HG03469 (cell line): ENCODE data around the gene ITPR2.
"Not testable (repeated sequence)": the region's sequence is repeated elsewhere in the genome, so short reads cannot be mapped to it uniquely, and the experiment has no call there.

Experiments
- ATAC-seq: cut with Tn5 transposase; IDR thresholded peaks from one replicate; pipeline ENCODE4 v1.9.1; 2021; ENCODE audit warnings: mild to moderate bottlenecking, moderate library complexity, moderate number of reproducible peaks; ENCODE audit not compliant: unreplicated experiment

The ITPR2 gene

GRCh38 chr12:26832822-26833742, at the start of gene ITPR2:
ITPR2 (minus strand) TSS chr12:26833194; CDS start chr12:26832781, 413 bp downstream.
- peak; percentile 41 for ATAC-seq

- no peak for ATAC-seq
Observed at GRCh38 chr12:26880625-26881024, 47.6 kb upstream of the ITPR2 start.

GRCh38 chr12:26878661-26879119, 45.7 kb upstream of the ITPR2 start:
- ATAC-seq = no peak

GRCh38 chr12:26874501-26875296, 41.7 kb upstream of the ITPR2 start:
- no peak for ATAC-seq

GRCh38 chr12:26872625-26873024, 39.6 kb upstream of the ITPR2 start:
- no peak for ATAC-seq

- ATAC-seq = no peak
Observed at GRCh38 chr12:26871985-26872384, 39.0 kb upstream of the ITPR2 start.

GRCh38 chr12:26870491-26871419, 37.8 kb upstream of the ITPR2 start:
- no peak for ATAC-seq

GRCh38 chr12:26869908-26870459, 37.0 kb upstream of the ITPR2 start:
- ATAC-seq = no peak

GRCh38 chr12:26869104-26869494, 36.1 kb upstream of the ITPR2 start:
- ATAC-seq = no peak

- ATAC-seq = no peak
Observed at GRCh38 chr12:26868447-26869103, 35.6 kb upstream of the ITPR2 start.

- ATAC-seq = peak; percentile 51
Observed at GRCh38 chr12:26867080-26867479, 34.1 kb upstream of the ITPR2 start.

GRCh38 chr12:26863515-26863914, 30.5 kb upstream of the ITPR2 start:
- no peak for ATAC-seq

GRCh38 chr12:26862787-26863186, 29.8 kb upstream of the ITPR2 start:
- not testable (repeated sequence) for ATAC-seq

GRCh38 chr12:26861690-26862089, 28.7 kb upstream of the ITPR2 start:
- ATAC-seq = no peak

- ATAC-seq = no peak
Observed at GRCh38 chr12:26857465-26858176, 24.6 kb upstream of the ITPR2 start.

- ATAC-seq = no peak
Observed at GRCh38 chr12:26855337-26855736, 22.3 kb upstream of the ITPR2 start.

- no peak for ATAC-seq
Observed at GRCh38 chr12:26854031-26854390, 21.0 kb upstream of the ITPR2 start.

GRCh38 chr12:26853303-26854030, 20.5 kb upstream of the ITPR2 start:
- ATAC-seq = peak; percentile 56
